Measurements from ENCODE around the gene ZNF850. TPM values are rescaled to one million over a fixed set of nuclear protein-coding genes. Genes with fewer than 3 reads are reported as not detected.

The ZNF850 gene
- total and polyA plus RNA-seq, 9 of the 15 experiments (the other 6 are each of a cell fraction or from before 2014, with no cell fraction given): 1.2 to 13.0 (median 5.9) TPM

DNA sequence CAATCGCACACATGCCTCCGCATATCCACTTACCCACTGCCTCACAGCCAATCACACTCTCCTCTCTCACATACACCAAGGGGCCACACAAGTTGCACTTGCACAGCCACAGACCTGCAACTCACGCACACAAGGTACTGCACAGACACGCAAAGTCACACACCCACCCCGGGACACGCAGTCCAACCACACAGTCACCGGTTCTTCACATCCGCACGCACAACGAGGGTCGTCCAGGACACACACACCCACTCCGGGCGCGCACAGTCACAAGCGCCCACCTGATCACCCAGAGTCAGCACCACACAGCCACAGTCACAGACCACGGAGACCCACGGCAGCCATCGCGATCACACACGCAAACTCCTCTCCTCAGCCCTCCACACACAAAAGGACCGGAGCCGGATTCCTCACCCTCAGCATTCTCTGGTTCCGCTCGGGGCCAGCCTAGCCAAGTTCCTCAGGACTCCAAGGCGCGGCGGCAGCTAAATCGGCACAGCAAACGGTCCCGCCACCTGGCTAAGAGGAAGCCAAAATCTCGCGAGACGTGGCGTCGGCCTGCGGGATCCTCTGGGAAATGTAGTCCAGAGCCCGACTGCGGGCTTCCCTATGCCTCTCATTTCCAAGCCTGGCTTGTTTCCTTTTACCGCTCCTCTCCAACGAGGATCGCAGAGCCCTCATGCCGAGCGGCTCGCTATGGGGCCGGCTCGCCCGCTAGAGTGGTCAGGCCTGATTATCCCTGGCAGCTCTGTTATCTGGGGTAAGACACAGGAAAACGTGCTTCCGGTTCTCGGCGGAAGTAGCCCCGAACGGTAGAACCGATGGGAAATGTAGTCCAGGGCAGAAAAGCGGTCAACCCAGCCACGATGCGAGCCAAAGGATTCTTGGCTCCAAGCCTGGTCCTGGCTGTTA, at the start of gene ZNF850 (continued):
- TF ChIP-seq RBM22 (IDR thresholded peaks at IDR 0.05; ENCODE audit: low read depth, low read length, poor library complexity, severe bottlenecking) (no peak), ZEB2 (IDR thresholded peaks at IDR 0.05) (0 out of 2 replicates have a peak, but pooled peaks have one; percentile 4), U2AF2 (optimal IDR thresholded peaks at IDR 0.05; ENCODE audit: low read depth, low read length) (no peak), PTBP1 (IDR thresholded peaks at IDR 0.05; ENCODE audit: low read depth, low read length) (no peak), CEBPB (tag; IDR thresholded peaks at IDR 0.05) (no peak), MCM2 (IDR thresholded peaks at IDR 0.05; ENCODE audit: low read depth) (no peak), FOXJ3 (CRISPR knock-in tag; IDR thresholded peaks at IDR 0.05) (no peak), NFRKB (IDR thresholded peaks at IDR 0.05; ENCODE audit: low read depth) (peak; percentile 76; the same call in 1 of the 2 replicates), PCBP2 (IDR thresholded peaks at IDR 0.05; ENCODE audit: low read depth, low read length, poor library complexity, severe bottlenecking) (no peak), GTF2A2 (tag; IDR thresholded peaks at IDR 0.05) (no peak), BCOR (IDR thresholded peaks at IDR 0.05) (no peak), ZNF3 (CRISPR knock-in tag; IDR thresholded peaks at IDR 0.05) (no peak), SP1 (CRISPR knock-in tag; IDR thresholded peaks at IDR 0.05) (no peak), ZNF24 (IDR thresholded peaks at IDR 0.05) (no peak), MAFF (IDR thresholded peaks at IDR 0.05; ENCODE audit: low read length) (peak; percentile 37; the same call in 1 of the 2 replicates), SMARCE1 (IDR thresholded peaks at IDR 0.05) (no peak), NR2C1 (IDR thresholded peaks at IDR 0.05) (peak; percentile 70; the same call in 1 of the 2 replicates), NR2C1 (tag; IDR thresholded peaks at IDR 0.05) (peak; percentile 75), ZNF589 (CRISPR knock-in tag; IDR thresholded peaks at IDR 0.05; ENCODE audit: low read depth) (no peak), ASH1L (IDR thresholded peaks at IDR 0.05; ENCODE audit: borderline replicate concordance, low read depth, partially characterized antibody) (no peak), NFE2 (IDR thresholded peaks at IDR 0.05; ENCODE audit: low read depth) (no peak), EGR1 (conservative IDR thresholded peaks at IDR 0.05) (no peak; the same call in 1 of the 2 replicates), NCOR1 (IDR thresholded peaks at IDR 0.05) (no peak), ZNF696 (CRISPR knock-in tag; conservative IDR thresholded peaks at IDR 0.05) (no peak), SMAD2 (IDR thresholded peaks at IDR 0.05; ENCODE audit: low read depth, low read length) (no peak), ZC3H11A (IDR thresholded peaks at IDR 0.05; ENCODE audit: low read depth, low read length) (no peak), MTF1 (CRISPR knock-in tag; IDR thresholded peaks at IDR 0.05; ENCODE audit: borderline replicate concordance) (no peak)
- TF ChIP-seq, protein P1, sequence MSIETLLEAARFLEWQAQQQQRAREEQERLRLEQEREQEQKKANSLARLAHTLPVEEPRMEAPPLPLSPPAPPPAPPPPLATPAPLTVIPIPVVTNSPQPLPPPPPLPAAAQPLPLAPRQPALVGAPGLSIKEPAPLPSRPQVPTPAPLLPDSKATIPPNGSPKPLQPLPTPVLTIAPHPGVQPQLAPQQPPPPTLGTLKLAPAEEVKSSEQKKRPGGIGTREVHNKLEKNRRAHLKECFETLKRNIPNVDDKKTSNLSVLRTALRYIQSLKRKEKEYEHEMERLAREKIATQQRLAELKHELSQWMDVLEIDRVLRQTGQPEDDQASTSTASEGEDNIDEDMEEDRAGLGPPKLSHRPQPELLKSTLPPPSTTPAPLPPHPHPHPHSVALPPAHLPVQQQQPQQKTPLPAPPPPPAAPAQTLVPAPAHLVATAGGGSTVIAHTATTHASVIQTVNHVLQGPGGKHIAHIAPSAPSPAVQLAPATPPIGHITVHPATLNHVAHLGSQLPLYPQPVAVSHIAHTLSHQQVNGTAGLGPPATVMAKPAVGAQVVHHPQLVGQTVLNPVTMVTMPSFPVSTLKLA (conservative IDR thresholded peaks at IDR 0.05): peak; percentile 96 to 97
- TF ChIP-seq, protein P2, sequence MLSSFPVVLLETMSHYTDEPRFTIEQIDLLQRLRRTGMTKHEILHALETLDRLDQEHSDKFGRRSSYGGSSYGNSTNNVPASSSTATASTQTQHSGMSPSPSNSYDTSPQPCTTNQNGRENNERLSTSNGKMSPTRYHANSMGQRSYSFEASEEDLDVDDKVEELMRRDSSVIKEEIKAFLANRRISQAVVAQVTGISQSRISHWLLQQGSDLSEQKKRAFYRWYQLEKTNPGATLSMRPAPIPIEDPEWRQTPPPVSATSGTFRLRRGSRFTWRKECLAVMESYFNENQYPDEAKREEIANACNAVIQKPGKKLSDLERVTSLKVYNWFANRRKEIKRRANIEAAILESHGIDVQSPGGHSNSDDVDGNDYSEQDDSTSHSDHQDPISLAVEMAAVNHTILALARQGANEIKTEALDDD (IDR thresholded peaks at IDR 0.05): no peak
- TF ChIP-seq, protein P3, sequence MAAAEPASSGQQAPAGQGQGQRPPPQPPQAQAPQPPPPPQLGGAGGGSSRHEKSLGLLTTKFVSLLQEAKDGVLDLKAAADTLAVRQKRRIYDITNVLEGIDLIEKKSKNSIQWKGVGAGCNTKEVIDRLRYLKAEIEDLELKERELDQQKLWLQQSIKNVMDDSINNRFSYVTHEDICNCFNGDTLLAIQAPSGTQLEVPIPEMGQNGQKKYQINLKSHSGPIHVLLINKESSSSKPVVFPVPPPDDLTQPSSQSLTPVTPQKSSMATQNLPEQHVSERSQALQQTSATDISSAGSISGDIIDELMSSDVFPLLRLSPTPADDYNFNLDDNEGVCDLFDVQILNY (CRISPR knock-in tag; IDR thresholded peaks at IDR 0.05): no peak

Measured in K562 (cell line).